Neural cell (in vitro differentiated cells): ENCODE results near the gene NUTF2. TPM values are rescaled to one million over a fixed set of nuclear protein-coding genes. Genes with fewer than 3 reads are reported as not detected.

Experiments used
- H2AFZ ChIP-seq: fragments of 200-600, 300-800 bp; sonication (generic), shearing (Covaris generic); 2 replicates; pipeline ENCODE4 v1.6.0; 2014; ENCODE audit warnings: low read depth, mild to moderate bottlenecking, antibody characterized with exemption, low read length, moderate library complexity
- H3F3A ChIP-seq: fragments of 200-600 bp; shearing (Covaris generic); 2 replicates; pipeline ENCODE4 v1.6.1; 2016; ENCODE audit warnings: mild to moderate bottlenecking, moderate library complexity, mixed read lengths, antibody characterized with exemption, low read length; ENCODE audit not compliant: insufficient read depth, poor library complexity, severe bottlenecking
- H3K27ac ChIP-seq: fragments of 200-600, 300-800 bp; sonication (generic), shearing (Covaris generic); 2 replicates; pipeline ENCODE4 v1.5.1; 2014; ENCODE audit warnings: mild to moderate bottlenecking, low read length, moderate library complexity
- H3K27me3 ChIP-seq: fragments of 300-800, 200-600 bp; sonication (generic), shearing (Covaris generic); 2 replicates; pipeline ENCODE4 v1.6.0; 2014; ENCODE audit warnings: mild to moderate bottlenecking, low read depth, low read length, moderate library complexity; ENCODE audit not compliant: insufficient read depth
- H3K36me3 ChIP-seq: fragments of 300-800, 200-600 bp; sonication (generic), shearing (Covaris generic); 2 replicates; pipeline ENCODE4 v1.5.1; 2014; ENCODE audit warnings: mild to moderate bottlenecking, antibody characterized with exemption, low read length, moderate library complexity; ENCODE audit not compliant: insufficient read depth
- H3K4me2 ChIP-seq: fragments of 300-800, 200-600 bp; sonication (generic), shearing (Covaris generic); 2 replicates; pipeline ENCODE4 v1.6.0; 2014; ENCODE audit warnings: mild to moderate bottlenecking, low read length
- H3K4me3 ChIP-seq: fragments of 300-800, 200-600 bp; sonication (generic), shearing (Covaris generic); 2 replicates; pipeline ENCODE4 v1.5.1; 2014; ENCODE audit warnings: mild to moderate bottlenecking, low read length, moderate library complexity
- H3K79me2 ChIP-seq: fragments of 200-600 bp; shearing (Covaris generic); replicated peaks from 2 replicates; pipeline ENCODE4 v1.6.0; 2014; ENCODE audit warnings: mild to moderate bottlenecking, low read length, moderate library complexity; ENCODE audit not compliant: insufficient read depth
- H3K9ac ChIP-seq: fragments of 300-800, 200-600 bp; sonication (generic), shearing (Covaris generic); 2 replicates; pipeline ENCODE4 v1.6.1; 2016; ENCODE audit warnings: mild to moderate bottlenecking, low read length, mixed read lengths
- H3K9me2 ChIP-seq: fragments of 200-600 bp; shearing (Covaris generic); 2 replicates; pipeline ENCODE4 v1.6.1; 2016; ENCODE audit warnings: mild to moderate bottlenecking, low read length, mixed read lengths; ENCODE audit not compliant: insufficient read depth
- H3K9me3 ChIP-seq: fragments of 200-600, 300-800 bp; sonication (generic), shearing (Covaris generic); 2 replicates; pipeline ENCODE4 v1.6.1; 2016; ENCODE audit warnings: mild to moderate bottlenecking, mixed run types, low read length, moderate library complexity, mixed read lengths
- H4K20me1 ChIP-seq: fragments of 200-600 bp; shearing (Covaris generic); 2 replicates; pipeline ENCODE4 v1.6.1; 2016; ENCODE audit warnings: mild to moderate bottlenecking, mixed run types; ENCODE audit not compliant: insufficient read depth
- CTCF ChIP-seq: fragments of 450-650 bp; IDR thresholded peaks from 2 replicates; pipeline ENCODE4 v1.5.1; 2014; ENCODE audit warnings: antibody characterized with exemption, mild to moderate bottlenecking, moderate library complexity; ENCODE audit not compliant: poor library complexity, severe bottlenecking
- EP300 ChIP-seq: fragments of 450-650 bp; conservative IDR thresholded peaks from 2 replicates; pipeline ENCODE4 v1.6.1; 2014; ENCODE audit warnings: antibody characterized with exemption, mild to moderate bottlenecking, moderate library complexity; ENCODE audit not compliant: poor library complexity, severe bottlenecking
- EZH2 ChIP-seq: fragments of 200-600, 300-800 bp; shearing (Covaris generic), sonication (generic); IDR thresholded peaks from 2 replicates; pipeline ENCODE4 v1.6.1; 2014; ENCODE audit warnings: antibody characterized with exemption, low read length, borderline replicate concordance, mild to moderate bottlenecking; ENCODE audit not compliant: insufficient read depth, poor library complexity, severe bottlenecking
- MXI1 ChIP-seq: fragments of 450-650 bp; conservative IDR thresholded peaks from 2 replicates; pipeline ENCODE4 v1.6.1; 2014; ENCODE audit warnings: antibody characterized with exemption, mild to moderate bottlenecking; ENCODE audit not compliant: poor library complexity, severe bottlenecking
- POLR2AphosphoS5 ChIP-seq: IDR thresholded peaks from 2 replicates; pipeline ENCODE4 v1.6.1; 2012
- RAD21 ChIP-seq: fragments of 450-650 bp; conservative IDR thresholded peaks from 2 replicates; pipeline ENCODE4 v1.6.1; 2014; ENCODE audit warnings: antibody characterized with exemption, mild to moderate bottlenecking, moderate library complexity
- REST ChIP-seq: IDR thresholded peaks from 2 replicates; pipeline ENCODE4 v1.6.1; 2012; ENCODE audit warnings: borderline replicate concordance
- SMC3 ChIP-seq: fragments of 450-650 bp; conservative IDR thresholded peaks from 2 replicates; pipeline ENCODE4 v1.6.1; 2014; ENCODE audit warnings: antibody characterized with exemption, mild to moderate bottlenecking, moderate library complexity; ENCODE audit not compliant: poor library complexity
- TAF1 ChIP-seq: IDR thresholded peaks from 2 replicates; pipeline ENCODE4 v1.6.1; 2012; ENCODE audit warnings: low read depth
- polyA plus RNA-seq: library from polyadenylated mRNA; depleted of rRNA; stranded (reverse); fragments of >200 nt; gene quantifications from 2 replicates; pipeline ENCODE4 v1.2.3, GENCODE V29; 2014

The NUTF2 gene
- polyA plus RNA-seq, 1 donor from 2014 or later = 98.6 TPM

DNA sequence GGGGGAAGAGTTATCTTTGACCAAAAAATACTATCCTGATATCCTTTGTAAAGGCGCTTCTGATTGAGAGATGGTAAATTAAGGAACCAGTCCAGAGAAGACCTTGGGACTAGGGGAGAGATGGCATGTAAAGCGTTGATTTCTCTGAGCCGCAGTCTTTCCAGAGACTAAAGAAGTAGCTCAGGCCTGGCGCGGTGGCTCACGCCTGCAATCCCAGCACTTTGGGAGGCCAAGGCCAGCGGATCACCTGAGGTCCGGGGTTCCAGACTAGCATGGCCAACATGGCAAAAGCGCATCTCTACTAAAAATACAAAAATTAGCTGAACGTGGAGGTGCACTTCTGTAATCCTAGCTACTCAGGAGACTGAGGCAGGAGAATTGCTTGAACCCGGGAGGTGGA lies 1.4 kb downstream of the NUTF2 start:
- H3K4me3 ChIP-seq = peak overlapping the region; percentile 97
- no peaks in the 10 kb centered on the region for H3K9me3 ChIP-seq
- no peaks in the 10 kb centered on the region for H3K36me3 ChIP-seq
- peak overlapping the region; percentile 92 for H3K27ac ChIP-seq
- H3K9ac ChIP-seq = peak overlapping the region; percentile 90
- H4K20me1 ChIP-seq = no peaks in the 10 kb centered on the region
- no peak for TF ChIP-seq TAF1
- TF ChIP-seq CTCF = no peak
- TF ChIP-seq REST = no peak
- no peak for TF ChIP-seq EP300
- TF ChIP-seq POLR2AphosphoS5 = no peak
- TF ChIP-seq EZH2 = no peak
- TF ChIP-seq SMC3 = no peak
- TF ChIP-seq RAD21 = no peak
- no peak for TF ChIP-seq MXI1
- H3F3A ChIP-seq = no peaks in the 10 kb centered on the region
- peaks cover 67% of the 10 kb centered on the region for H3K79me2 ChIP-seq
- no peaks in the 10 kb centered on the region for H3K27me3 ChIP-seq
- no peaks in the 10 kb centered on the region for H3K9me2 ChIP-seq
- no peak overlapping the region for H2AFZ ChIP-seq
- peak overlapping the region; percentile 92 for H3K4me2 ChIP-seq

- Histone ChIP-seq H3K9me2 (no peaks in the 10 kb centered on the region), H3K9me3 (no peaks in the 10 kb centered on the region), H3F3A (no peaks in the 10 kb centered on the region), H3K36me3 (no peaks in the 10 kb centered on the region), H3K4me2 (no peak overlapping the region), H4K20me1 (no peaks in the 10 kb centered on the region), H3K27me3 (no peaks in the 10 kb centered on the region), H3K79me2 (peaks cover 70% of the 10 kb centered on the region), H3K9ac (no peak overlapping the region), H3K4me3 (no peak overlapping the region), H3K27ac (no peak overlapping the region), H2AFZ (no peak overlapping the region)
- no peak for TF ChIP-seq POLR2AphosphoS5
Observed at GRCh38 chr16:67853670-67854069, 6.9 kb downstream of the NUTF2 start.

GRCh38 chr16:67855789-67856188 lies 9.1 kb downstream of the NUTF2 start:
- TF ChIP-seq CTCF (no peak), RAD21 (no peak), EZH2 (no peak), TAF1 (no peak), SMC3 (no peak), EP300 (no peak), MXI1 (no peak), POLR2AphosphoS5 (no peak), REST (no peak)
- Histone ChIP-seq H3K4me3 (no peak overlapping the region), H4K20me1 (no peaks in the 10 kb centered on the region), H3K27ac (no peak overlapping the region), H3K9me3 (no peaks in the 10 kb centered on the region), H3F3A (no peaks in the 10 kb centered on the region), H3K79me2 (peaks cover 70% of the 10 kb centered on the region), H3K4me2 (no peak overlapping the region), H2AFZ (no peak overlapping the region), H3K9ac (no peak overlapping the region), H3K36me3 (no peaks in the 10 kb centered on the region), H3K27me3 (no peaks in the 10 kb centered on the region), H3K9me2 (no peaks in the 10 kb centered on the region)
